OCI-LY7 (cell line): ENCODE measurements around the gene INSC. TPM values are rescaled to one million over a fixed set of nuclear protein-coding genes. Genes with fewer than 3 reads are reported as not detected.

Source experiments
- BruUV-seq: library from RNA; stranded (reverse); fragments of 400-500 nt; replicated peaks from 2 replicates; lab custom pipeline; 2021; lab: Mats Ljungman, UMichigan
- CTCF ChIA-PET: fragments of 300-600 bp; sonication (Branson Sonifier 250); formaldehyde crosslinking; loops from one replicate; lab custom pipeline; 2022; ENCODE audit warnings: antibody characterized with exemption; ENCODE audit not compliant: unreplicated experiment; lab: Charles Lee
- POLR2A ChIA-PET: fragments of 300-600 bp; sonication (Branson Sonifier 250); formaldehyde crosslinking; loops from one replicate; lab custom pipeline; 2022; ENCODE audit warnings: antibody characterized with exemption; lab: Charles Lee
- DNase-seq: peaks from one replicate; pipeline ENCODE4 v3.0.0-alpha.2; 2015; ENCODE audit warnings: low spot score
- H2AFZ ChIP-seq: fragments of 200-600 bp; sonication (generic), shearing (Covaris generic); 2 replicates; pipeline ENCODE4 v1.6.1; 2014; ENCODE audit warnings: mild to moderate bottlenecking, antibody characterized with exemption, low read length, moderate library complexity
- H3K27ac ChIP-seq: fragments of 200-600 bp; sonication (generic); 2 replicates; pipeline ENCODE4 v1.5.1; 2014; ENCODE audit warnings: mixed run types, low read depth, mild to moderate bottlenecking, moderate library complexity, low read length, inconsistent platforms; ENCODE audit not compliant: poor library complexity, severe bottlenecking
- H3K36me3 ChIP-seq: fragments of 200-600 bp; sonication (generic); 2 replicates; pipeline ENCODE4 v1.6.1; 2014; ENCODE audit warnings: mild to moderate bottlenecking, antibody characterized with exemption, low read length, moderate library complexity, mixed read lengths; ENCODE audit not compliant: insufficient read depth
- H3K4me1 ChIP-seq: fragments of 200-600 bp; sonication (generic); 2 replicates; pipeline ENCODE4 v1.5.1; 2014; ENCODE audit warnings: mild to moderate bottlenecking, low read length; ENCODE audit not compliant: insufficient read depth, poor library complexity, severe bottlenecking
- H3K4me2 ChIP-seq: fragments of 200-600 bp; sonication (generic); 2 replicates; pipeline ENCODE4 v1.6.1; 2014; ENCODE audit warnings: mild to moderate bottlenecking, low read length
- H3K4me3 ChIP-seq: fragments of 200-600 bp; sonication (generic); 2 replicates; pipeline ENCODE4 v1.5.1; 2014; ENCODE audit warnings: mild to moderate bottlenecking, low read depth, low read length; ENCODE audit not compliant: poor library complexity, severe bottlenecking
- H3K79me2 ChIP-seq: fragments of 200-600 bp; sonication (generic); 2 replicates; pipeline ENCODE4 v1.6.1; 2016; ENCODE audit warnings: low read depth, mild to moderate bottlenecking, low read length, moderate library complexity, mixed read lengths; ENCODE audit not compliant: insufficient read depth
- H3K9me2 ChIP-seq: fragments of 200-600 bp; sonication (generic); 2 replicates; pipeline ENCODE4 v1.6.1; 2016; ENCODE audit warnings: mild to moderate bottlenecking, low read length, mixed read lengths; ENCODE audit not compliant: insufficient read depth
- H3K9me3 ChIP-seq: fragments of 200-600 bp; sonication (generic); 2 replicates; pipeline ENCODE4 v1.6.1; 2014; ENCODE audit warnings: mild to moderate bottlenecking, mixed run types, low read length, mixed read lengths
- H4K20me1 ChIP-seq: fragments of 200-600 bp; sonication (generic); 2 replicates; pipeline ENCODE4 v1.6.1; 2014; ENCODE audit warnings: mild to moderate bottlenecking, antibody characterized with exemption, low read length, moderate library complexity, mixed read lengths; ENCODE audit not compliant: insufficient read depth
- EZH2phosphoT487 ChIP-seq: fragments of 200-600 bp; sonication (generic); IDR thresholded peaks from 2 replicates; pipeline ENCODE4 v1.6.1; 2018; ENCODE audit warnings: low read depth, borderline replicate concordance, mild to moderate bottlenecking, mixed run types, antibody characterized with exemption, low read length, moderate library complexity, mixed read lengths
- intact Hi-C: fragments of 100-400 bp; cut with micrococcal nuclease; formaldehyde crosslinking; loops from one replicate; pipeline ENCODE4 v1.10.0; 2022; ENCODE audit not compliant: unreplicated experiment
- total RNA-seq, 2 experiments: library from RNA; depleted of rRNA in 1 of 2; stranded (reverse); fragments of >200 nt in 1 of 2; shearing (Covaris generic) in 1 of 2; gene quantifications; 2 replicates each; pipeline ENCODE4 v1.2.3, GENCODE V29; 2014 to 2022
- TF ChIP-seq, protein P1 (sequence below): fragments of 200-600 bp; sonication (generic); conservative IDR thresholded peaks from 2 replicates; pipeline ENCODE4 v1.5.1; 2014; ENCODE audit warnings: mild to moderate bottlenecking, antibody characterized with exemption, low read length, moderate library complexity, mixed read lengths

INSC gene
- total RNA-seq, 2 experiments from 2014 or later, result not detected

DNA sequence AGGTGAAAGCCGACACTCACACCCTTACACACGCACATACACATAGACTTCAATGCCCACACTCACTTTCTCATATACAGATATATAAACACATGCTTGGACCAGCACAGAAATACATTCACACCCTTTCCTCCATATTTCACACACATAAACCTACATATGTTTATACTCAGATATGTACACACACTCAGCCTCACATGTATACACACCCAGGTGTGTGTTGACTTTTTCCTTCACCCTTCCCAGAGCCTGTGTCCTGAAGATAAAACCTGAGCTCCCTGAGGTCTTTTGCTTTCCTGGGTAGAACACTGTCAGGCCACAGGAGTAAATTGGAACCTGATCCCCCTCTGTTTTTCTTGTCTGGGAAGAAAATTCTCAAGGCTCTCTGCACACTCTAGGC, 62.8 kb downstream of the INSC start:
- Histone ChIP-seq H2AFZ (no peak overlapping the region), H4K20me1 (no peaks in the 10 kb centered on the region), H3K79me2 (no peaks in the 10 kb centered on the region), H3K9me2 (no peaks in the 10 kb centered on the region), H3K9me3 (no peaks in the 10 kb centered on the region), H3K36me3 (no peaks in the 10 kb centered on the region), H3K27ac (no peak overlapping the region), H3K4me3 (no peak overlapping the region), H3K4me2 (no peak overlapping the region), H3K4me1 (no peaks in the 10 kb centered on the region)
- intact Hi-C loops, result no loop called here
- no peak for TF ChIP-seq EZH2phosphoT487
- TF ChIP-seq, protein P1, sequence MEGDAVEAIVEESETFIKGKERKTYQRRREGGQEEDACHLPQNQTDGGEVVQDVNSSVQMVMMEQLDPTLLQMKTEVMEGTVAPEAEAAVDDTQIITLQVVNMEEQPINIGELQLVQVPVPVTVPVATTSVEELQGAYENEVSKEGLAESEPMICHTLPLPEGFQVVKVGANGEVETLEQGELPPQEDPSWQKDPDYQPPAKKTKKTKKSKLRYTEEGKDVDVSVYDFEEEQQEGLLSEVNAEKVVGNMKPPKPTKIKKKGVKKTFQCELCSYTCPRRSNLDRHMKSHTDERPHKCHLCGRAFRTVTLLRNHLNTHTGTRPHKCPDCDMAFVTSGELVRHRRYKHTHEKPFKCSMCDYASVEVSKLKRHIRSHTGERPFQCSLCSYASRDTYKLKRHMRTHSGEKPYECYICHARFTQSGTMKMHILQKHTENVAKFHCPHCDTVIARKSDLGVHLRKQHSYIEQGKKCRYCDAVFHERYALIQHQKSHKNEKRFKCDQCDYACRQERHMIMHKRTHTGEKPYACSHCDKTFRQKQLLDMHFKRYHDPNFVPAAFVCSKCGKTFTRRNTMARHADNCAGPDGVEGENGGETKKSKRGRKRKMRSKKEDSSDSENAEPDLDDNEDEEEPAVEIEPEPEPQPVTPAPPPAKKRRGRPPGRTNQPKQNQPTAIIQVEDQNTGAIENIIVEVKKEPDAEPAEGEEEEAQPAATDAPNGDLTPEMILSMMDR, result no peak
- ChIA-PET CTCF (no interaction called here), POLR2A (no interaction called here)
- BruUV-seq, result no TSS peak
- DNase-seq, result no peak

DNA sequence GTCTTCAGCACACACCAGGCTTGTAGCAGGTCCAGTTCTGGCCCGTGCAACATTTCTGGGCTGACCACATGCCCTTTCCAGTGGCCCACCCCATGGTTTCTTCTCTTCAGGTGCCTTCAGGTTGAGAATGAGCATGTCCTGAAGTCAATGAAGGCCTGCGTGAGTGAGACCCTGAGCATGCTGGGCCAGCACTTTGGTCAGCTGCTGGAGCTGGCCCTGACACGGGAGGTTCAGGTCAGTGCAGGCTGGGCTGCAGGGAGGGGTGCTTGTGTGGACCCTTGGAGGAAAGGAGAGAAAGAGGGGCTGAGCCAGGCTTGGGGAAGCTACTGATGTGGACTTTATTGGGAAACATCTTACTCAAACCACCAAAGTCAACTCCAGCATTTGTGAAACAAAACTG, 63.5 kb downstream of the INSC start:
- Histone ChIP-seq H3K27ac (no peak overlapping the region), H3K9me3 (no peaks in the 10 kb centered on the region), H3K4me3 (no peak overlapping the region), H3K4me1 (no peaks in the 10 kb centered on the region), H3K36me3 (no peaks in the 10 kb centered on the region), H3K9me2 (no peaks in the 10 kb centered on the region), H4K20me1 (no peaks in the 10 kb centered on the region), H3K4me2 (no peak overlapping the region), H2AFZ (no peak overlapping the region), H3K79me2 (no peaks in the 10 kb centered on the region)
- TF ChIP-seq, protein P1, result no peak
- TF ChIP-seq EZH2phosphoT487, result no peak
- DNase-seq, result no peak
- intact Hi-C loops, result no loop called here
- BruUV-seq, result no TSS peak
- ChIA-PET CTCF (no interaction called here), POLR2A (no interaction called here)

DNA sequence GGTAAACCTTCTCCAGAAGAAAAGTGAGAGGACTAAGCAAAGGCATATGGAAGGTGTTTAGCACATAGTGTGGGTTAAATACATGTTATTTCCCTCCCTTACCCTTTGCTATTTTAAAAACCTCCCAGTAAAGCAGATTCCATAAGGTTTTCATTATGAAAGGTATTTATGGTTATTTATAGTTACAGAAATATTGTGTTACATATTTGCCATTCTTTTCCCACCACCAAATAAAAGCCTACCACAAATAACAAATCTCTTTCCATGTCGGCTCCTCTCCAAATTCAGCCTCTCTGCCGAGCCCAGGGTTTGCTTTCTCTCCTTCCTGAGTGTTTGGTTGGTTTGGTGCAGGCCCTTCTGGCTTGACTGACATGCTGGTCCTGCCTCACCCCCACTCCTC, 64.4 kb downstream of the INSC start:
- ChIA-PET CTCF (no interaction called here), POLR2A (no interaction called here)
- H3K27ac ChIP-seq, result no peak overlapping the region
- no peaks in the 10 kb centered on the region for H3K79me2 ChIP-seq
- intact Hi-C loops, result no loop called here
- H3K4me1 ChIP-seq, result no peaks in the 10 kb centered on the region
- H3K4me2 ChIP-seq, result no peak overlapping the region
- no peaks in the 10 kb centered on the region for H3K36me3 ChIP-seq
- BruUV-seq, result no TSS peak
- H3K9me3 ChIP-seq, result no peaks in the 10 kb centered on the region
- no peaks in the 10 kb centered on the region for H3K9me2 ChIP-seq
- no peak for TF ChIP-seq EZH2phosphoT487
- TF ChIP-seq, protein P1, result no peak
- DNase-seq, result no peak
- no peak overlapping the region for H2AFZ ChIP-seq
- H4K20me1 ChIP-seq, result no peaks in the 10 kb centered on the region
- H3K4me3 ChIP-seq, result no peak overlapping the region
